AG08395 (cell line): ENCODE measurements around the gene HS1BP3.
A peak's percentile ranks its signal among the peaks of the same experiment; 100 is the strongest.

Experiments used
- DNase-seq: peaks from one replicate; pipeline ENCODE4 v3.0.0; 2012; ENCODE audit warnings: mixed read lengths, low spot score

HS1BP3 gene

GRCh38 chr2:20663196-20664070 lies 12.5 kb upstream of the HS1BP3 start:
- DNase-seq: no peak

DNA sequence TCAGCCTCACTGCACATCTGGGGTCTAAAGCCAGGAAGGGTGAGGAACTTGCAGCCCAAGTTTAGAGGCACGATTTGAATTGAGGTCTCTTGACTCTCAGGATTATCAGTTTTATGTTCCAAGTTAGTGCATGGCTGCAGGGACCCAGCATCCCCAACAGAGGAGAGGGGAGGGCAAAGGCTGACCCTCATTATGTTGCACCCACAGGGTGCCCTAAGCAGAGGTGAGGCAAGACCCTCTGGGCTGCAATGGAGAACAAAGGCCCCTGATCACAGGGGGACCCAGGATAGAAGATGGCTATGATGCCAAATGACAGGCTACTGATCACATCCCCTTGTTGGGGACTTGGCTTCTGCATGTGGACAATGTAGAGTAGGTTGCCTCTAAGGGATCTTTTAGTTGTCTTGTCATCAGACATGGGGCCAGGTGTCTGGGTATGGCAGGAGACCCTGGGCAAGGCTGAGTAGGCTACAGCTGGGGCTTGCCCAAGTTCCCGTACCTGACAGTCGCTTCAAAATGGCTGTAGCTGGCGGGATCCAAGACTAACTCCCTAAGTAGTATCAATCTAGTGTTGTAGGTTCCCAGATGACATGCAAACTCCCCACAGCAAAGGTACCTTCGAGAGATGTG lies 11.5 kb upstream of the HS1BP3 start:
- DNase-seq: no peak

- peak; percentile 88 for DNase-seq
Measured at GRCh38 chr2:20661421-20662307, 10.8 kb upstream of the HS1BP3 start.

GRCh38 chr2:20660506-20661420 lies 9.9 kb upstream of the HS1BP3 start:
- peak; percentile 71 for DNase-seq

DNA sequence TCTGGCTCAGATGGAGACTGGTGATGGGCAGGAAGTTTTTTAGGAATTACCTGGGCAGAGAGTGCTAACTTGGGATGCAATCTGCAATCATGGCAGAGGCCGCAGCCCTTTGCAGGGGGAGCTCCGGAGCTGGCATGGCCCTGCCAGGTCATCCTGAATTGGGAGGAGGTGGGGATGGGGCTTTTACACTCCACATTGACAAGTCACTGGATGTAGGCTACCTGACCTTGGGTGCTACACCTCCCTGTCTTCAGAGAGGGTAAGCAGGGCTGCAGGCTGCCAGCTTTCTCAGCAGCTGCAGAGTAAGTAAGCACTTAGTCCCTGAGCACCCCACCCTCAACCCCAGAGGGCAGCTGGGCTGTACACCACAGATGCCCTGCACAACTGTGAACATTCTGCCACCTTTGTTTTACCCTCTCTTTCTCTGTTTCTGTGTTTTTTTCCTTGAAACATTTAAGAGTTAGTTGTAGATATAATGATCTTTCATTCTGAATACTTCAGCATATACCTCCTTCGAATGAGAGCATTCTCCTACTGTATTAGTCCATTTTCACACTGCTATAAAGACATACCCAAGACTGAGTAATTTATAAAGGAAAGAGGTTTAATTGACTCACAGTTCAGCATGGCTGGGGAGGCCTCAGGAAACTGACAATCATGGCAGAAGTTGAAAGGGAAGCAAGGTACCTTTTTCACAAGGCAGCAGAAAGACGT lies 6.8 kb upstream of the HS1BP3 start:
- DNase-seq: no peak

- DNase-seq: no peak
Measured at GRCh38 chr2:20656561-20656960, 5.7 kb upstream of the HS1BP3 start.

GRCh38 chr2:20654535-20654813 lies 3.6 kb upstream of the HS1BP3 start:
- no peak for DNase-seq

DNA sequence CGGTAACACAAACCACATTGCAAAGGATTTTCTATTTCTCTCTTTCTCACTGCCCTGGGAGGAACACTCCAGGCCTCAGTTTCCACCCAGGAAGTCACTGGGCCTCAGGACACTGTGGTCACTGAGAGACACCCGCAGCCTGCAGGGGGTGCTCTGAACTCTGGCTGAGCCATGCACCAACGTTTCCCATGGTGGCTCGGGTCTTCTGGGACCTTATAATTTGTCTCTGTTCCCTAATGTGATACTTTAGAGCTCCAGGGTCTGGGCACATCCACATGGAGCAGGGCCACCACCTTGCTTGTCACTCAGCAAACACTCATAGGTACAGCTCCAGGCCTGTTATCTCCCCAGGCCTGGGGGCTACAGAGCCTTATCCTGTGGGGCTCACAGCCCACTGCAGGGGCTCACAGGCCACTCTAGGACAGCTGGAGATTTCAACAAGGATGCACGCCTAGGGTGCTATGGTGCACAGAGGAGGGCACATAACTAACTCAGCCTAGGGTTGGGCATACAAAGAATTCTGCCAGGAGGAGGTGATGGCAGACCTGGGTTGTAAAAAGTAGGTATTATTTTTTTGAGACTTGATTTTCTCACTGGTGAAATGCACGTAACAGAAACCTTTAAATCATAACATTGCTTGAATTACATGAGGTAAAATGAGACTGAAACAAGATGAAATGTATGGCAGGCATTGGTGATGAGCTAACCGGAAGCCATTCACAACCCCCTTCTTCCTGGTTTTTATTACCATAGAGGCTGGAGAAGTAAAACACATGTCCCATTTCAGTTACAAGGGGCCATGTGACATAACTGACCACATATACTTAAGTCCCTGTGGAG lies 3.0 kb upstream of the HS1BP3 start:
- DNase-seq: no peak

GRCh38 chr2:20652673-20653575 lies 2.0 kb upstream of the HS1BP3 start:
- no peak for DNase-seq

DNA sequence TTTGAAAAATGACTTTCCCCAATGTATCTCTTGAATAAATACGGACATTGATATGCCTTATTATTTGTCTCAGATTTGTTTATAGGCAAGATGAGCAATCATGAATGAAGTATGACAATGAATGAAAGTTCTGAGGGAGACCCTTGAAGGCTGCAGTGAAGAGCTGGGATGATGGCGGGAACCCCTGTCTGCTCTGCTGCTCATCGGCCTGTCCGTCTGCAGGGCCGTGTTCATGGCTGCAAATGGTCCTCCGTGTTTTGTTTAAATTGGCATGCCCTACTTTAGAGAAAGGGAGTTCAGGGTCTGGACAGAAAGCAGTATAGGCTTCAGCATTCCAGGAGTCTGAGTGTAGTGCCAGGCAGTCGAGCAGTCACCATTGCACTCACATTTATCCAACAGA lies 1.2 kb upstream of the HS1BP3 start:
- no peak for DNase-seq

- no peak for DNase-seq
Measured at GRCh38 chr2:20651731-20652099, 817 bp upstream of the HS1BP3 start.

- peak; percentile 59 for DNase-seq
Measured at GRCh38 chr2:20650393-20650876, 463 bp downstream of the HS1BP3 start.

GRCh38 chr2:20649976-20650375 lies 922 bp downstream of the HS1BP3 start:
- no peak for DNase-seq

DNA sequence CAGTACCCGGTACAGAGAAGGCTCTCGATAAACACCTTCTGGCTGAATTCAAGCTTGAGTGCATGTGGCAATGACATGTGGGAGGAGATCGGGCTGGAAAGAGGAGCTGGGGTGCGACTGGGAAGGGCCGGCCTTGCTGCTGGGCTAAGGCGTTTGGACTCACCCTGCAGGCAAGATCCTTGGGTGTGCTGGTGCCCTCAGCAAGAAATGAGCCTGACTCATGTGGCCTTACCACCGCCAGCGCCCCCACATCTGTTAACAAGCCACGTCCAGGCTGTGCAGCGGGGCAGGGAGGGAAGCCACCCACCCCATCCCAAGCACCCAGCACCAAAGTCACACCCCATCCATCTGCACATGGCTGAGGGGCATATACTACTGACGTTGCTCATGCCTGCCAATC lies 1.3 kb downstream of the HS1BP3 start:
- DNase-seq: no peak

DNA sequence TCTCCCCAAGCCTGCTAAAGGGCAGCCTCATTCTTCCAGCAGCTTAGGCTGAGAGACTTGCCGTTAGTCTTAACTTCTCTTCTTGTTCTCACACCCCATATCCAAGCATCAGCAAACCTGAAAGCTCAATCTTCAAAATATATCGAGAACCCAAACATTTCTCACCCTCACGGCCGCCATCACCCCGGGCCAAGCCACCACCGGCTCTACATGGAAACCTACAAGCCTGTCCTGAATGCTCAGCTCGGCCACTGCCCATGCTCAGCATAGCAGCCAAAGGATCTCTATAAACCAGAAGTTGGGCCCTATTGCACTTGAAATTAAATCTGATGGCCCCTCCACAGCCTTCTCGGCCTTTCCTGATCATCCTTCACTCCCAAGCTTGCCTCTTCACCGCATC lies 2.1 kb downstream of the HS1BP3 start:
- DNase-seq: no peak

GRCh38 chr2:20648206-20648605 lies 2.7 kb downstream of the HS1BP3 start:
- no peak for DNase-seq

GRCh38 chr2:20647738-20648137 lies 3.2 kb downstream of the HS1BP3 start:
- no peak for DNase-seq

DNA sequence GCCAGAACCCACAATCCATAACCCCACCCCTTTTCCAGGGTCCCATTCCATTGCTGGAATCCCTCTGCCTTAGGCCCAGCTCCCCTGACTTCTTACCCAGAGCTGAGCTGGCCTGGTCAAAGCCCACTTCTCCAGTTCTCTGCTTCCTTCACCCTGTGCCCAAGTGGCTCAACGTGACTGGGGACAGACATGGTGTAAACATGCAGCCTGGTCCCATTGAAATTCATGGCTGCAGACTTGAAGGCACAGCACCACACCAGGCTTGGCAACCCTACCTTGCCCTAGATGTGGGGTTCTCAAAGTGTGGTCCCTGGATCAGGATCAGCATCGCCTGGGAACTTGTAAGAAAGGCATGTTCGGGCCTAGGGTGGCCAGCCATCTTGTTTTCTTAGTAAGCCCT lies 3.7 kb downstream of the HS1BP3 start:
- DNase-seq: no peak

- DNase-seq: no peak
Measured at GRCh38 chr2:20646446-20646845, 4.5 kb downstream of the HS1BP3 start.
